WTC11 (cell line): ENCODE data around the gene GPATCH1. TPM values are rescaled to one million over a fixed set of nuclear protein-coding genes. Genes with fewer than 3 reads are reported as not detected.

Source experiments
- ATAC-seq: fragments of 200-7000 bp; cut with Tn5 transposase; 2 replicates; pipeline ENCODE4 v1.10.0; 2021; ENCODE audit warnings: mild to moderate bottlenecking, moderate library complexity
- CTCF ChIA-PET: fragments of 300-600 bp; sonication (Branson Sonifier 250); formaldehyde crosslinking; loops from one replicate; lab custom pipeline; 2021; ENCODE audit warnings: antibody characterized with exemption; lab: Charles Lee
- POLR2A ChIA-PET: fragments of 350-600 bp; sonication (Branson Sonifier 250); formaldehyde crosslinking; loops from one replicate; lab custom pipeline; 2021; ENCODE audit warnings: antibody characterized with exemption; lab: Charles Lee
- DNase-seq: peaks from one replicate; pipeline ENCODE4 v3.0.0; 2021; ENCODE audit warnings: low spot score
- H3K27ac Mint-ChIP-seq: 2 replicates; pipeline ENCODE4 v1.8.0; 2021; ENCODE audit warnings: mixed read lengths
- H3K27me3 Mint-ChIP-seq: 2 replicates; pipeline ENCODE4 v1.8.0; 2021; ENCODE audit warnings: low read depth, mild to moderate bottlenecking, moderate library complexity, mixed read lengths
- H3K36me3 Mint-ChIP-seq: 2 replicates; pipeline ENCODE4 v1.8.0; 2021; ENCODE audit warnings: mixed read lengths
- H3K4me1 Mint-ChIP-seq: 2 replicates; pipeline ENCODE4 v1.8.0; 2022; ENCODE audit warnings: mixed read lengths
- H3K4me3 Mint-ChIP-seq: 2 replicates; pipeline ENCODE4 v1.8.0; 2021; ENCODE audit warnings: mild to moderate bottlenecking, moderate library complexity, mixed read lengths
- H3K9me3 Mint-ChIP-seq: 2 replicates; pipeline ENCODE4 v1.8.0; 2021; ENCODE audit warnings: mixed read lengths
- AFF4 ChIP-seq: sonication (generic); formaldehyde crosslinking; IDR thresholded peaks from 2 replicates; pipeline ENCODE4 v1.8.1; 2023; ENCODE audit warnings: mild to moderate bottlenecking, missing genetic modification reagents, borderline replicate concordance
- ARID4B ChIP-seq: sonication (generic); formaldehyde crosslinking; IDR thresholded peaks from 2 replicates; pipeline ENCODE4 v1.8.0; 2023; ENCODE audit warnings: missing genetic modification reagents, mild to moderate bottlenecking, borderline replicate concordance
- ATF2 ChIP-seq: sonication (generic); formaldehyde crosslinking; IDR thresholded peaks from 2 replicates; pipeline ENCODE4 v1.8.1; 2022; ENCODE audit warnings: low read depth, missing genetic modification reagents, borderline replicate concordance
- E2F4 ChIP-seq: sonication (generic); formaldehyde crosslinking; IDR thresholded peaks from 2 replicates; pipeline ENCODE4 v1.8.1; 2022; ENCODE audit warnings: low read depth, mild to moderate bottlenecking, moderate library complexity, missing genetic modification reagents, borderline replicate concordance
- ELF4 ChIP-seq: sonication (generic); formaldehyde crosslinking; IDR thresholded peaks from 2 replicates; pipeline ENCODE4 v1.8.1; 2022; ENCODE audit warnings: low read depth, mild to moderate bottlenecking, moderate library complexity, missing genetic modification reagents
- GTF2I ChIP-seq: fragments of 250-450 bp; sonication (Bioruptor Pico); conservative IDR thresholded peaks from 2 replicates; pipeline ENCODE4 v1.4.0; 2021; ENCODE audit warnings: mild to moderate bottlenecking
- JAZF1 ChIP-seq: fragments of 250-450 bp; sonication (Bioruptor Pico); IDR thresholded peaks from 2 replicates; pipeline ENCODE4 v1.9.0; 2021; ENCODE audit warnings: moderate library complexity, mild to moderate bottlenecking, inconsistent platforms
- JUN ChIP-seq: sonication (generic); formaldehyde crosslinking; IDR thresholded peaks from 2 replicates; pipeline ENCODE4 v1.8.0; 2023; ENCODE audit warnings: mild to moderate bottlenecking, missing genetic modification reagents
- MAX ChIP-seq: sonication (generic); formaldehyde crosslinking; IDR thresholded peaks from 2 replicates; pipeline ENCODE4 v1.8.0; 2022; ENCODE audit warnings: mild to moderate bottlenecking, missing genetic modification reagents
- MLX ChIP-seq: sonication (generic); formaldehyde crosslinking; IDR thresholded peaks from 2 replicates; pipeline ENCODE4 v1.8.1; 2023; ENCODE audit warnings: mild to moderate bottlenecking, missing genetic modification reagents, moderate library complexity
- NFE2L1 ChIP-seq: sonication (generic); formaldehyde crosslinking; IDR thresholded peaks from 2 replicates; pipeline ENCODE4 v1.8.1; 2023; ENCODE audit warnings: missing genetic modification reagents
- ZBTB21 ChIP-seq: sonication (generic); formaldehyde crosslinking; IDR thresholded peaks from 2 replicates; pipeline ENCODE4 v1.8.1; 2023; ENCODE audit warnings: mild to moderate bottlenecking, missing genetic modification reagents, borderline replicate concordance
- ZNF263 ChIP-seq: sonication (generic); formaldehyde crosslinking; IDR thresholded peaks from 2 replicates; pipeline ENCODE4 v1.8.1; 2022; ENCODE audit warnings: low read depth, mild to moderate bottlenecking, moderate library complexity, missing genetic modification reagents
- ZNF317 ChIP-seq: sonication (generic); formaldehyde crosslinking; IDR thresholded peaks from 2 replicates; pipeline ENCODE4 v1.8.1; 2023; ENCODE audit warnings: low read depth, mild to moderate bottlenecking, moderate library complexity, missing genetic modification reagents, borderline replicate concordance
- ZNF512 ChIP-seq: sonication (generic); formaldehyde crosslinking; IDR thresholded peaks from 2 replicates; pipeline ENCODE4 v1.8.1; 2022; ENCODE audit warnings: missing genetic modification reagents, borderline replicate concordance
- total RNA-seq: library from RNA; stranded (reverse); gene quantifications from 3 replicates; pipeline ENCODE4 v1.2.3, GENCODE V29; 2021

Gene GPATCH1
- total RNA-seq, 1 experiment from 2014 or later, result 10.7 TPM

- H3K9me3 Mint-ChIP-seq, result no peaks in the 10 kb centered on the region
- ChIA-PET POLR2A (no interaction called here), CTCF (interaction anchor here (0.8 to 1.5 kb wide), 2 partner anchors 14 to 56 kb away, joined by 3 to 5 read pairs; no protein-coding TSS in a partner anchor)
- peaks cover 24% of the 10 kb centered on the region for H3K36me3 Mint-ChIP-seq
- no peak overlapping the region for H3K4me3 Mint-ChIP-seq
- ATAC-seq, result no peak
- DNase-seq, result no peak
- no peaks in the 10 kb centered on the region; the same call in 1 of the 2 replicates for H3K27me3 Mint-ChIP-seq
- H3K27ac Mint-ChIP-seq, result no peak overlapping the region
- H3K4me1 Mint-ChIP-seq, result peaks cover 9% of the 10 kb centered on the region
- TF ChIP-seq GTF2I (CRISPR knock-in tag) (no peak), ZBTB21 (CRISPR knock-in tag) (no peak), MAX (no peak), ZNF263 (CRISPR knock-in tag) (no peak), ZNF512 (CRISPR knock-in tag) (no peak), JUN (no peak), JAZF1 (CRISPR knock-in tag) (no peak), E2F4 (CRISPR knock-in tag) (no peak), ZNF317 (CRISPR knock-in tag) (no peak), ELF4 (CRISPR knock-in tag) (no peak), AFF4 (CRISPR knock-in tag) (no peak), NFE2L1 (CRISPR knock-in tag) (no peak), ATF2 (CRISPR knock-in tag) (no peak), ARID4B (no peak), MLX (CRISPR knock-in tag) (no peak)
These were observed 48.9 kb downstream of the GPATCH1 start for GRCh38 chr19:33129901-33130300.
